Trophoblast cell (in vitro differentiated cells and primary cell): ENCODE data around the gene PPIL1.
A peak's percentile ranks its signal among the peaks of the same experiment; 100 is the strongest.

Source experiments
- DNase-seq, 2 donors: peaks; one replicate each; pipeline ENCODE4 v3.0.0-alpha.2; 2016
- H2AFZ ChIP-seq: 2 replicates; pipeline ENCODE4 v1.6.1; 2013; ENCODE audit warnings: low read length, moderate library complexity, mild to moderate bottlenecking; ENCODE audit not compliant: insufficient read depth, poor library complexity
- H2AK5ac ChIP-seq: 2 replicates; pipeline ENCODE4 v1.6.1; 2013; ENCODE audit warnings: mild to moderate bottlenecking, low read length
- H2BK120ac ChIP-seq: 2 replicates; pipeline ENCODE4 v1.6.1; 2013; ENCODE audit warnings: low read length, mild to moderate bottlenecking, moderate library complexity; ENCODE audit not compliant: insufficient read depth, poor library complexity
- H2BK12ac ChIP-seq: 2 replicates; pipeline ENCODE4 v1.6.1; 2013; ENCODE audit warnings: mild to moderate bottlenecking, low read length, moderate library complexity
- H2BK5ac ChIP-seq: 2 replicates; pipeline ENCODE4 v1.6.1; 2013; ENCODE audit warnings: low read length, low read depth, moderate library complexity, mild to moderate bottlenecking; ENCODE audit not compliant: poor library complexity
- H3K14ac ChIP-seq: 2 replicates; pipeline ENCODE4 v1.6.1; 2013; ENCODE audit warnings: mild to moderate bottlenecking, low read length
- H3K18ac ChIP-seq: 2 replicates; pipeline ENCODE4 v1.6.1; 2013; ENCODE audit warnings: mild to moderate bottlenecking, low read length
- H3K23ac ChIP-seq: 2 replicates; pipeline ENCODE4 v1.6.1; 2013; ENCODE audit warnings: low read length
- H3K27ac ChIP-seq: 2 replicates; pipeline ENCODE4 v1.5.1; 2013; ENCODE audit warnings: low read depth, mild to moderate bottlenecking, inconsistent platforms, low read length, moderate library complexity
- H3K27me3 ChIP-seq: 2 replicates; pipeline ENCODE4 v1.6.1; 2013; ENCODE audit warnings: inconsistent platforms, mild to moderate bottlenecking, low read length, moderate library complexity; ENCODE audit not compliant: insufficient read depth
- H3K36me3 ChIP-seq, 2 experiments: 1 replicate in 1 of 2; 2 replicates in 1 of 2; pipeline ENCODE4 v1.6.1; 2013; ENCODE audit warnings: low read length in 2 of 2, mild to moderate bottlenecking in 2 of 2, moderate library complexity in 1 of 2; ENCODE audit not compliant: insufficient read depth in 2 of 2, control insufficient read depth in 1 of 2
- H3K4ac ChIP-seq: 2 replicates; pipeline ENCODE4 v1.6.1; 2013; ENCODE audit warnings: low read depth, mild to moderate bottlenecking, low read length, moderate library complexity
- H3K4me1 ChIP-seq, 2 experiments: 1 replicate in 1 of 2; 2 replicates in 1 of 2; pipeline ENCODE4 v1.6.1; 2013; ENCODE audit warnings: low read length in 2 of 2, mild to moderate bottlenecking in 2 of 2, moderate library complexity in 1 of 2; ENCODE audit not compliant: insufficient read depth in 2 of 2, control insufficient read depth in 1 of 2
- H3K4me2 ChIP-seq: 2 replicates; pipeline ENCODE4 v1.6.1; 2013; ENCODE audit warnings: inconsistent platforms, mild to moderate bottlenecking, low read length, moderate library complexity
- H3K4me3 ChIP-seq: 2 replicates; pipeline ENCODE4 v1.5.1; 2013; ENCODE audit warnings: mild to moderate bottlenecking, low read depth, low read length, inconsistent platforms
- H3K79me1 ChIP-seq: one replicate; pipeline ENCODE4 v1.6.1; 2013; ENCODE audit warnings: low read length
- H3K79me2 ChIP-seq: 2 replicates; pipeline ENCODE4 v1.6.1; 2013; ENCODE audit warnings: low read length, mild to moderate bottlenecking; ENCODE audit not compliant: control insufficient read depth, insufficient read depth, poor library complexity
- H3K9ac ChIP-seq: 2 replicates; pipeline ENCODE4 v1.6.1; 2013; ENCODE audit warnings: mild to moderate bottlenecking, low read length
- H3K9me3 ChIP-seq: 2 replicates; pipeline ENCODE4 v1.6.1; 2013; ENCODE audit warnings: low read depth, mild to moderate bottlenecking, control low read depth, inconsistent platforms, low read length; ENCODE audit not compliant: insufficient read depth
- H4K12ac ChIP-seq: 2 replicates; pipeline ENCODE4 v1.6.1; 2013; ENCODE audit warnings: low read depth, mild to moderate bottlenecking, low read length, moderate library complexity
- H4K8ac ChIP-seq: 2 replicates; pipeline ENCODE4 v1.6.1; 2013; ENCODE audit warnings: low read depth, mild to moderate bottlenecking, low read length, moderate library complexity
- H4K91ac ChIP-seq: one replicate; pipeline ENCODE4 v1.6.1; 2013; ENCODE audit warnings: low read depth, mild to moderate bottlenecking, low read length, moderate library complexity
- WGBS: extraction: QIAGEN DNeasy Blood & Tissue Kit; methylation state at CpG from one replicate; pipeline ENCODE4 v1.1.7; 2013; ENCODE audit warnings: missing lambda C conversion rate; ENCODE audit not compliant: insufficient read length, insufficient coverage; ENCODE audit errors: extremely low coverage; 5-methylcytosine and 5-hydroxymethylcytosine counted together

PPIL1 gene

GRCh38 chr6:36839749-36840431 is 34.7 kb downstream of the PPIL1 start:
- WGBS, result no CpG with 5 or more reads among the region's 70 CpGs
- DNase-seq, result peak in 1 of 2 donors; percentile 43
- H3K79me1 ChIP-seq, result no peaks in the 10 kb centered on the region

GRCh38 chr6:36838896-36839748 is 35.5 kb downstream of the PPIL1 start, which contains the start of gene CPNE5:
Gene CPNE5, minus strand, starts transcription at chr6:36839444. Its CDS starts 67 bp downstream, at chr6:36839377.
- no peaks in the 10 kb centered on the region for H3K79me1 ChIP-seq
- H3K36me3 ChIP-seq, result no peaks in the 10 kb centered on the region
- H3K27me3 ChIP-seq, result peaks cover 35% of the 10 kb centered on the region
- H2AFZ ChIP-seq, result no peak within 1 kb of the TSS
- H4K91ac ChIP-seq, result no peak within 1 kb of the TSS
- peaks cover 19 to 23% of the 10 kb centered on the region in 2 experiments for H3K4me1 ChIP-seq
- H2AK5ac ChIP-seq, result no peak within 1 kb of the TSS
- DNase-seq, result no peak
- WGBS, result no CpG with 5 or more reads among the region's 57 CpGs
- H3K9ac ChIP-seq, result no peak within 1 kb of the TSS
- H3K4ac ChIP-seq, result no peak within 1 kb of the TSS
- peak within 1 kb of the TSS; percentile 16 for H4K12ac ChIP-seq
- H3K18ac ChIP-seq, result peak within 1 kb of the TSS; percentile 44
- peak within 1 kb of the TSS; percentile 61 for H3K4me2 ChIP-seq
- H4K8ac ChIP-seq, result no peak within 1 kb of the TSS
- no peaks in the 10 kb centered on the region for H3K79me2 ChIP-seq
- peak within 1 kb of the TSS; percentile 57 for H3K4me3 ChIP-seq
- no peak within 1 kb of the TSS for H2BK12ac ChIP-seq
- H2BK5ac ChIP-seq, result no peak within 1 kb of the TSS
- no peak within 1 kb of the TSS for H3K14ac ChIP-seq
- H2BK120ac ChIP-seq, result no peak within 1 kb of the TSS
- H3K27ac ChIP-seq, result no peak within 1 kb of the TSS
- H3K9me3 ChIP-seq, result peaks cover 5% of the 10 kb centered on the region
- no peak within 1 kb of the TSS for H3K23ac ChIP-seq

More at GRCh38 chr6:36839749-36840431, 34.7 kb downstream of the PPIL1 start:
- H2BK120ac ChIP-seq, result no peak overlapping the region
- H2BK5ac ChIP-seq, result no peak overlapping the region
- peaks cover 17 to 21% of the 10 kb centered on the region in 2 experiments for H3K4me1 ChIP-seq
- H4K12ac ChIP-seq, result peak overlapping the region; percentile 16
- no peak overlapping the region for H3K23ac ChIP-seq
- no peak overlapping the region for H3K4ac ChIP-seq
- no peak overlapping the region for H2AFZ ChIP-seq
- no peaks in the 10 kb centered on the region for H3K79me2 ChIP-seq
- H3K18ac ChIP-seq, result no peak overlapping the region
- H3K9ac ChIP-seq, result no peak overlapping the region
- H3K36me3 ChIP-seq, result no peaks in the 10 kb centered on the region
- no peak overlapping the region for H4K91ac ChIP-seq
- peaks cover 7% of the 10 kb centered on the region for H3K9me3 ChIP-seq
- H2BK12ac ChIP-seq, result no peak overlapping the region
- H3K4me2 ChIP-seq, result peak overlapping the region; percentile 61
- H3K4me3 ChIP-seq, result peak overlapping the region; percentile 57
- no peak overlapping the region for H3K14ac ChIP-seq
- H2AK5ac ChIP-seq, result no peak overlapping the region
- H3K27ac ChIP-seq, result no peak overlapping the region
- peaks cover 35% of the 10 kb centered on the region for H3K27me3 ChIP-seq
- no peak overlapping the region for H4K8ac ChIP-seq

DNA sequence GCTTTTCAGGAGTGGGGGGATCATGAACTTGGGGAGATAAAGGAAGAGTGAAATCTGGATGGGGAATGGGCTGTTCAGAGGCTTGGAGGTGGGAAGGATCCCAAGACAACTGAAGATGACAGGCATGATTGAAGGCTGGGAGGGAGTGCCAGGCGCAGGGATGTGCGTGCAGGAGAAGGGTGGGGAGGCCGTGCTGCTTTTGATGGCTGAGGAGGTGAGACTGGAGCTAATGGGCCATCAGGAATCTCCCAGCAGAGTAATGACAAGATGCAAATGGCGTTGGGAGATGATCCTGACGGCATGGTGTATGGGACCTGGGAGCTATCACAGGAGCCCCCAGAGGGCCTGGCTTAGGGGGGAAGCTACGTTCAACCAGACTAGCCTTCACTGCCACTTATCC is 36.9 kb downstream of the PPIL1 start:
- Histone ChIP-seq H3K4me3 (no peak overlapping the region), H3K36me3 (no peaks in the 10 kb centered on the region), H3K79me2 (no peaks in the 10 kb centered on the region), H4K91ac (no peak overlapping the region), H3K79me1 (no peaks in the 10 kb centered on the region), H4K8ac (no peak overlapping the region), H3K4ac (no peak overlapping the region), H2BK120ac (no peak overlapping the region), H3K14ac (no peak overlapping the region), H3K4me1 (peaks cover 19 to 20% of the 10 kb centered on the region in 2 experiments), H3K9me3 (peaks cover 7% of the 10 kb centered on the region), H2BK5ac (no peak overlapping the region), H3K27ac (no peak overlapping the region), H2BK12ac (no peak overlapping the region), H3K23ac (no peak overlapping the region), H2AFZ (no peak overlapping the region), H3K9ac (no peak overlapping the region), H3K27me3 (peaks cover 35% of the 10 kb centered on the region), H4K12ac (no peak overlapping the region), H3K18ac (no peak overlapping the region), H3K4me2 (no peak overlapping the region), H2AK5ac (no peak overlapping the region)
- no peak for DNase-seq
- no CpG with 5 or more reads among the region's 6 CpGs for WGBS

DNA sequence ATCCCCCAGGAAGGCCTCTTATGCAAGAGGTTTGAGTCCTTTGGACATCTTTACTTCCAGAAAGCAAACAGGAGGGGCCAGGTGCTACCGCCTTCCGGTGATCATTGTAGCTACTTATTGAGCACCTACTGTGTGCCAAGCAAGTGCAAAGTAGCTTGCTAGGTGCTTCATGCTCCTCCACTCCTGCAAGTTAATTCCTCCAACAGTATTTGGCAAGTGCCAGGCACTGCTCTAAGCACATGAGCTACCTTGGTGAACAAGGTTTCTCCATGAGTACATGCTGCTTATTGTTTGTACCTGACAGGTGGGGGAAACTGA is 37.6 kb downstream of the PPIL1 start:
- Histone ChIP-seq H3K9me3 (peaks cover 8% of the 10 kb centered on the region), H3K27me3 (peaks cover 35% of the 10 kb centered on the region), H2BK12ac (no peak overlapping the region), H3K14ac (no peak overlapping the region), H3K27ac (no peak overlapping the region), H4K12ac (no peak overlapping the region), H4K91ac (no peak overlapping the region), H3K9ac (no peak overlapping the region), H3K79me2 (no peaks in the 10 kb centered on the region), H3K23ac (no peak overlapping the region), H2BK120ac (no peak overlapping the region), H2BK5ac (no peak overlapping the region), H3K4me1 (peaks cover 19 to 20% of the 10 kb centered on the region in 2 experiments), H3K18ac (no peak overlapping the region), H3K4me3 (no peak overlapping the region), H3K79me1 (no peaks in the 10 kb centered on the region), H2AFZ (no peak overlapping the region), H3K4ac (no peak overlapping the region), H3K4me2 (no peak overlapping the region), H2AK5ac (no peak overlapping the region), H3K36me3 (no peaks in the 10 kb centered on the region), H4K8ac (no peak overlapping the region)
- no CpG with 5 or more reads among the region's 2 CpGs for WGBS
- DNase-seq, result no peak
